ENCODE measurements around the gene RAB19. TPM values are rescaled to one million over a fixed set of nuclear protein-coding genes. Genes with fewer than 3 reads are reported as not detected.
"Not testable (repeated sequence)": the region's sequence is repeated elsewhere in the genome, so short reads cannot be mapped to it uniquely, and the experiment has no call there.

Gene RAB19
- total and polyA plus RNA-seq, 10 of the 15 experiments (the other 5 are each of a cell fraction or from before 2014, with no cell fraction given) = 0.14 to 1.0 (median 0.23) TPM; not detected in 5

DNA sequence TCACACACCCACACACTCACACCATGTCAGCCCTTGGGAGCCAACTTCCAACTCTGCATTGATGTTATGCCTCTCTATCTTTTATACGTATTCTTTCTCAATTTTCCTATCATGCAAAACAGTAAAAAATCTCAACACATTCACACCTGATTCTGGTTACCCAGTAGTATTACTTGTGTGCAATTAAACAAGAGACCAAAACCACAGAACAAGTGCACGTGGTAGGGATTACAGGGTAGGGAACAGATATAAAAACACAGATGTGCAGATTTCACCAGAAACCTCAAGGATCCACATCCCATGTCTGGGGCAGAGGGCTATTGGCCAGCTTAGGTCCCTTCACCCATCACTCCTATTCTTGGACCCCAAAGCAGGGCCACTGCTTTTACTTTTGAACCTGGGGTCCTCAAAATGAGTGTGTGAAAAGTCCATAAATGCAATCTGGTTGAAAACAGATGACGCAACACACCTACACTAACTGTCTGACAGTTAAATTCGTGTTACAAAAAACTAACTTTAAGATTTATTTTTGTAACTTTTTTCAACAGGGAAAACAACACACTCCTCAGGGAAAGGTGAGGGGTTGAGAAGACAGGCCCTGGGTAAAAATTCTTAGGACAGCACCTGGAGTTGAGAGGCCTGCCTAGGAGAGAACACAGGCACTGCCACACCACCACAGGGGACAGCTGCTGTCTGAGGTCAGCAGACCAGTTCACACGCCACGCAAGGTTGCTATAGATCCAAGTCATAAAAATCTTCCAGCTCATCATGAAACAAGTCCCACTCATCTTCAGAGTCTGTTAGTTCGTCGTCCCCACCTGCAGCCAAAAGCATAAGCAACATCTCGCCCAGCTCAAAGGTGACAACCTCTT, 50.2 kb downstream of the RAB19 start:
- H3K27me3 ChIP-seq (replicated peaks in 1 of 2; ENCODE audit: control insufficient read depth in 2 of 2, insufficient read depth in 2 of 2, low read length in 1 of 2); intact Hi-C loops (cut with micrococcal nuclease; ENCODE audit: unreplicated experiment); H3K4me1 ChIP-seq (ENCODE audit: control insufficient read depth, insufficient read depth, low read length); H4K20me1 ChIP-seq (ENCODE audit: control insufficient read depth, insufficient read depth); H3K4me2 ChIP-seq (ENCODE audit: control insufficient read depth, insufficient read depth); BruUV-seq (replicated peaks); ATAC-seq; H3K9ac ChIP-seq (ENCODE audit: control insufficient read depth, insufficient read depth, low read length); DNase-seq (ENCODE audit: low read depth, low spot score); H2AFZ ChIP-seq (ENCODE audit: control insufficient read depth, low read depth, low read length); H3K79me2 ChIP-seq (ENCODE audit: control insufficient read depth, insufficient read depth, low read length); POLR2A ChIA-PET; H3K4me3 ChIP-seq; H3K9me3 ChIP-seq (replicated peaks; ENCODE audit: control insufficient read depth, insufficient read depth, low read length); in situ Hi-C loops (cut with MboI); RAD21 ChIA-PET (ENCODE audit: unreplicated experiment): not testable (repeated sequence)
- ChIA-PET SMC1A (ENCODE audit: uncharacterized antibody, unreplicated experiment) (interaction anchor here (1.3 kb wide), 1 partner anchor 9 kb away, joined by 5 read pairs; no protein-coding TSS in a partner anchor), CTCF (interaction anchor here (0.6 kb wide), 1 partner anchor 1794 kb away, joined by 3 read pairs; no protein-coding TSS in a partner anchor)
- TF ChIP-seq EED (IDR thresholded peaks at IDR 0.05; ENCODE audit: low read depth) (0 out of 2 replicates have a peak, but pooled peaks have one; percentile 29), TCF3 (IDR thresholded peaks at IDR 0.05; ENCODE audit: borderline replicate concordance, insufficient read depth, low read depth, low read length) (peak; percentile 50; the same call in 1 of the 2 replicates), CBFB (IDR thresholded peaks at IDR 0.05; ENCODE audit: low read depth) (0 out of 2 replicates have a peak, but pooled peaks have one; percentile 54), RUNX3 (IDR thresholded peaks at IDR 0.05; ENCODE audit: low read length) (peak; percentile 46; the same call in 1 of the 2 replicates), TCF12 (IDR thresholded peaks at IDR 0.05; ENCODE audit: low read depth, low read length) (peak; percentile 30; the same call in 1 of the 2 replicates), ZBED1 (IDR thresholded peaks at IDR 0.05; ENCODE audit: borderline replicate concordance) (peak; percentile 52; the same call in 1 of the 2 replicates), CREM (IDR thresholded peaks at IDR 0.05; ENCODE audit: low read depth) (0 out of 2 replicates have a peak, but pooled peaks have one; percentile 37), NFIC (IDR thresholded peaks at IDR 0.05; ENCODE audit: low read depth, low read length) (0 out of 2 replicates have a peak, but pooled peaks have one; percentile 42), JUNB (IDR thresholded peaks at IDR 0.05) (peak; percentile 70)
- 26% methylated on average over 9 of the region's 9 CpGs for WGBS (ENCODE audit: insufficient coverage, insufficient replicate concordance, low lambda C conversion rate, missing lambda C conversion rate)
- Histone ChIP-seq H3K36me3 (ENCODE audit: control insufficient read depth in 2 of 2, insufficient read depth in 2 of 2, low read length in 1 of 2) (peaks cover 8 to 17% of the 10 kb centered on the region in 2 experiments), H3K27ac (ENCODE audit: control insufficient read depth, insufficient read depth) (0 out of 2 replicates have a peak overlapping the region, but pooled peaks have one; percentile 7)
- peak; percentile 69 for FAIRE-seq
